ENCODE measurements around the gene USP44. TPM values are rescaled to one million over a fixed set of nuclear protein-coding genes. Genes with fewer than 3 reads are reported as not detected.

The USP44 gene
- total and polyA plus RNA-seq, 3 experiments from 2014 or later = 3.2 to 7.1 (median 5.8) TPM

GRCh38 chr12:95547522-95548055 lies 3.7 kb downstream of the USP44 start:
- peak in 1 of 5 donors; percentile 19 for DNase-seq
- peak overlapping the region; percentile 89 to 93 (median 90) for H3K4me3 Mint-ChIP-seq
- ChIA-PET POLR2A (interaction anchor here (0.8 kb wide), 1 partner anchor 13 kb away, joined by 3 read pairs; no protein-coding TSS in a partner anchor), CTCF (interaction anchor here (0.7 to 3.1 kb wide), 2 partner anchors 8 to 13 kb away, joined by 3 to 10 read pairs; no protein-coding TSS in a partner anchor)
- no peaks in the 10 kb centered on the region for H3K9me3 ChIP-seq (ENCODE audit: low read length)
- H3K4me1 ChIP-seq (ENCODE audit: insufficient read depth, low read length) = peaks cover 8% of the 10 kb centered on the region
- peak overlapping the region; percentile 62 for H3K4me3 ChIP-seq (ENCODE audit: low read length)
- peaks cover 0 to 4% (median 2%) of the 10 kb centered on the region in 5 donors for H3K9me3 Mint-ChIP-seq
- H3K36me3 Mint-ChIP-seq = peaks cover 0 to 6% (median 0%) of the 10 kb centered on the region in 3 donors
- H3K27me3 Mint-ChIP-seq = peaks cover 11 to 20% of the 10 kb centered on the region in 2 donors
- peak overlapping the region; percentile 70 to 95 (median 89) for H3K27ac Mint-ChIP-seq
- H3K4me1 Mint-ChIP-seq = peaks cover 24 to 51% (median 27%) of the 10 kb centered on the region in 3 donors
- no peak overlapping the region for H3K27ac ChIP-seq (ENCODE audit: low read depth, low read length)
- no peaks in the 10 kb centered on the region for H3K36me3 ChIP-seq (ENCODE audit: insufficient read depth, low read length)
- no peaks in the 10 kb centered on the region for H3K27me3 ChIP-seq (ENCODE audit: insufficient read depth, low read length, poor library complexity, severe bottlenecking)

- peaks cover 4% of the 10 kb centered on the region for H3K4me1 ChIP-seq (ENCODE audit: insufficient read depth, low read length)
- POLR2A ChIA-PET = no interaction called here
- CTCF ChIA-PET = interaction anchor here (3.1 kb wide), 1 partner anchor 12 kb away, joined by 10 read pairs; no protein-coding TSS in a partner anchor
- Mint-ChIP-seq H3K9me3 (peaks cover 0 to 4% (median 2%) of the 10 kb centered on the region in 5 donors), H3K27me3 (peaks cover 11 to 20% of the 10 kb centered on the region in 2 donors), H3K27ac (no peak overlapping the region), H3K4me1 (peaks cover 18 to 40% (median 20%) of the 10 kb centered on the region in 3 donors), H3K36me3 (peaks cover 0 to 4% (median 0%) of the 10 kb centered on the region in 3 donors), H3K4me3 (peak overlapping the region in 2 of 7 donors; percentile 61 to 91)
- H3K27me3 ChIP-seq (ENCODE audit: insufficient read depth, low read length, poor library complexity, severe bottlenecking) = no peaks in the 10 kb centered on the region
- DNase-seq = no peak
- H3K9me3 ChIP-seq (ENCODE audit: low read length) = no peaks in the 10 kb centered on the region
- H3K4me3 ChIP-seq (ENCODE audit: low read length) = no peak overlapping the region
- H3K27ac ChIP-seq (ENCODE audit: low read depth, low read length) = no peak overlapping the region
- no peaks in the 10 kb centered on the region for H3K36me3 ChIP-seq (ENCODE audit: insufficient read depth, low read length)
These were observed 4.8 kb downstream of the USP44 start for GRCh38 chr12:95546491-95546813.

GRCh38 chr12:95545731-95546490 lies 5.4 kb downstream of the USP44 start:
- peak overlapping the region in 2 of 8 donors; percentile 32 to 66 for H3K27ac Mint-ChIP-seq
- peaks cover 15 to 35% (median 20%) of the 10 kb centered on the region in 3 donors for H3K4me1 Mint-ChIP-seq
- no peak overlapping the region for H3K27ac ChIP-seq (ENCODE audit: low read depth, low read length)
- no peak overlapping the region for H3K4me3 ChIP-seq (ENCODE audit: low read length)
- H3K36me3 ChIP-seq (ENCODE audit: insufficient read depth, low read length) = no peaks in the 10 kb centered on the region
- no peak for DNase-seq
- no peaks in the 10 kb centered on the region for H3K9me3 ChIP-seq (ENCODE audit: low read length)
- H3K36me3 Mint-ChIP-seq = peaks cover 0 to 4% (median 0%) of the 10 kb centered on the region in 3 donors
- ChIA-PET POLR2A (no interaction called here), CTCF (interaction anchor here (3.1 kb wide), 1 partner anchor 11 kb away, joined by 10 read pairs; no protein-coding TSS in a partner anchor)
- peak overlapping the region in 2 of 7 donors; percentile 61 to 91 for H3K4me3 Mint-ChIP-seq
- H3K9me3 Mint-ChIP-seq = peaks cover 0 to 4% (median 2%) of the 10 kb centered on the region in 5 donors
- H3K27me3 ChIP-seq (ENCODE audit: insufficient read depth, low read length, poor library complexity, severe bottlenecking) = no peaks in the 10 kb centered on the region
- no peaks in the 10 kb centered on the region for H3K4me1 ChIP-seq (ENCODE audit: insufficient read depth, low read length)
- peaks cover 11 to 17% of the 10 kb centered on the region in 2 donors for H3K27me3 Mint-ChIP-seq

- Mint-ChIP-seq H3K4me3 (no peak overlapping the region), H3K4me1 (peaks cover 13 to 30% (median 20%) of the 10 kb centered on the region in 3 donors), H3K36me3 (peaks cover 0 to 4% (median 0%) of the 10 kb centered on the region in 3 donors), H3K27me3 (peaks cover 10 to 14% of the 10 kb centered on the region in 2 donors), H3K27ac (no peak overlapping the region), H3K9me3 (peaks cover 0 to 4% (median 2%) of the 10 kb centered on the region in 5 donors)
- DNase-seq = no peak
- Histone ChIP-seq H3K27me3 (ENCODE audit: insufficient read depth, low read length, poor library complexity, severe bottlenecking) (no peaks in the 10 kb centered on the region), H3K27ac (ENCODE audit: low read depth, low read length) (no peak overlapping the region), H3K36me3 (ENCODE audit: insufficient read depth, low read length) (no peaks in the 10 kb centered on the region), H3K4me1 (ENCODE audit: insufficient read depth, low read length) (no peaks in the 10 kb centered on the region), H3K9me3 (ENCODE audit: low read length) (no peaks in the 10 kb centered on the region), H3K4me3 (ENCODE audit: low read length) (no peak overlapping the region)
- ChIA-PET CTCF (interaction anchor here (1.6 to 3.1 kb wide), 2 partner anchors 11 to 428 kb away, joined by 4 to 10 read pairs; no protein-coding TSS in a partner anchor), POLR2A (no interaction called here)
These were observed 6.0 kb downstream of the USP44 start for GRCh38 chr12:95545303-95545702.

- no peaks in the 10 kb centered on the region for H3K9me3 ChIP-seq (ENCODE audit: low read length)
- no peaks in the 10 kb centered on the region for H3K36me3 ChIP-seq (ENCODE audit: insufficient read depth, low read length)
- no peak overlapping the region for H3K4me3 ChIP-seq (ENCODE audit: low read length)
- no peak overlapping the region for H3K27ac Mint-ChIP-seq
- POLR2A ChIA-PET = no interaction called here
- H3K27me3 ChIP-seq (ENCODE audit: insufficient read depth, low read length, poor library complexity, severe bottlenecking) = no peaks in the 10 kb centered on the region
- H3K27me3 Mint-ChIP-seq = peaks cover 10 to 13% of the 10 kb centered on the region in 2 donors
- CTCF ChIA-PET = interaction anchor here (0.8 to 1.6 kb wide), 2 partner anchors 327 to 427 kb away, joined by 3 to 4 read pairs; partner anchors contain the start of genes FGD6 and VEZT
- peaks cover 13 to 30% (median 19%) of the 10 kb centered on the region in 3 donors for H3K4me1 Mint-ChIP-seq
- no peak overlapping the region for H3K27ac ChIP-seq (ENCODE audit: low read depth, low read length)
- DNase-seq = no peak
- H3K9me3 Mint-ChIP-seq = peaks cover 0 to 4% (median 2%) of the 10 kb centered on the region in 5 donors
- H3K4me3 Mint-ChIP-seq = no peak overlapping the region
- H3K4me1 ChIP-seq (ENCODE audit: insufficient read depth, low read length) = no peaks in the 10 kb centered on the region
- peaks cover 0 to 4% (median 0%) of the 10 kb centered on the region in 3 donors for H3K36me3 Mint-ChIP-seq
These were observed 6.5 kb downstream of the USP44 start for GRCh38 chr12:95544756-95545155.

- CTCF ChIA-PET = interaction anchor here (1.2 kb wide), 1 partner anchor 9 kb away, joined by 3 read pairs; no protein-coding TSS in a partner anchor
- Histone ChIP-seq H3K9me3 (ENCODE audit: low read length) (no peaks in the 10 kb centered on the region), H3K36me3 (ENCODE audit: insufficient read depth, low read length) (no peaks in the 10 kb centered on the region), H3K4me1 (ENCODE audit: insufficient read depth, low read length) (no peaks in the 10 kb centered on the region), H3K4me3 (ENCODE audit: low read length) (no peak overlapping the region), H3K27me3 (ENCODE audit: insufficient read depth, low read length, poor library complexity, severe bottlenecking) (no peaks in the 10 kb centered on the region), H3K27ac (ENCODE audit: low read depth, low read length) (no peak overlapping the region)
- peaks cover 0 to 2% (median 0%) of the 10 kb centered on the region in 5 donors for H3K9me3 Mint-ChIP-seq
- POLR2A ChIA-PET = no interaction called here
- H3K27me3 Mint-ChIP-seq = peaks cover 3 to 8% of the 10 kb centered on the region in 2 donors
- H3K4me3 Mint-ChIP-seq = no peak overlapping the region
- no peak for DNase-seq
- peaks cover 0 to 2% (median 0%) of the 10 kb centered on the region in 3 donors for H3K36me3 Mint-ChIP-seq
- peaks cover 9 to 20% (median 11%) of the 10 kb centered on the region in 3 donors for H3K4me1 Mint-ChIP-seq
- peak overlapping the region in 1 of 8 donors; percentile 32 for H3K27ac Mint-ChIP-seq
These were observed 8.0 kb downstream of the USP44 start for GRCh38 chr12:95543305-95543704.

GRCh38 chr12:95541436-95541835 lies 9.8 kb downstream of the USP44 start:
- no peaks in the 10 kb centered on the region for H3K36me3 ChIP-seq (ENCODE audit: insufficient read depth, low read length)
- POLR2A ChIA-PET = no interaction called here
- Mint-ChIP-seq H3K27me3 (peaks cover 0 to 3% of the 10 kb centered on the region in 2 donors), H3K4me1 (peaks cover 0 to 8% (median 0%) of the 10 kb centered on the region in 3 donors), H3K4me3 (no peak overlapping the region), H3K9me3 (no peaks in the 10 kb centered on the region), H3K36me3 (no peaks in the 10 kb centered on the region), H3K27ac (no peak overlapping the region)
- DNase-seq = no peak
- CTCF ChIA-PET = no interaction called here
- no peak overlapping the region for H3K4me3 ChIP-seq (ENCODE audit: low read length)
- H3K27ac ChIP-seq (ENCODE audit: low read depth, low read length) = no peak overlapping the region
- H3K4me1 ChIP-seq (ENCODE audit: insufficient read depth, low read length) = no peaks in the 10 kb centered on the region
- H3K27me3 ChIP-seq (ENCODE audit: insufficient read depth, low read length, poor library complexity, severe bottlenecking) = no peaks in the 10 kb centered on the region
- no peaks in the 10 kb centered on the region for H3K9me3 ChIP-seq (ENCODE audit: low read length)
